SK-N-MC (cell line): Measurements from ENCODE around the gene ASPRV1.
"Not testable (repeated sequence)": the region's sequence is repeated elsewhere in the genome, so short reads cannot be mapped to it uniquely, and the experiment has no call there.

ENCODE experiments used
- DNase-seq: peaks from one replicate; pipeline ENCODE4 v3.0.0-alpha.2; 2011; ENCODE audit warnings: low read depth, low spot score
- H3K27ac ChIP-seq: fragments of 200-600 bp; sonication (generic); 2 replicates; pipeline ENCODE4 v1.5.1; 2016; ENCODE audit warnings: mixed run types
- H3K36me3 ChIP-seq: fragments of 200-600 bp; sonication (generic); 2 replicates; pipeline ENCODE4 v1.6.1; 2017; ENCODE audit warnings: antibody characterized with exemption, low read length, mixed read lengths; ENCODE audit not compliant: insufficient read depth
- H3K4me3 ChIP-seq: fragments of 200-600 bp; sonication (generic); 2 replicates; pipeline ENCODE4 v1.5.1; 2016
- H3K9ac ChIP-seq: fragments of 200-600 bp; sonication (generic); 2 replicates; pipeline ENCODE4 v1.8.0; 2017; ENCODE audit warnings: mixed run types, mixed read lengths; ENCODE audit not compliant: insufficient read length
- H3K9me3 ChIP-seq: fragments of 200-600 bp; sonication (generic); 2 replicates; pipeline ENCODE4 v1.6.1; 2017; ENCODE audit warnings: low read depth, mild to moderate bottlenecking, antibody characterized with exemption, low read length, moderate library complexity, mixed read lengths
- EZH2 ChIP-seq: fragments of 200-600 bp; sonication (generic); IDR thresholded peaks from one replicate; pipeline ENCODE4 v1.6.1; 2017; ENCODE audit warnings: antibody characterized with exemption
- FOXP2 ChIP-seq: optimal IDR thresholded peaks from 2 replicates; pipeline ENCODE3; 2011; ENCODE audit warnings: mild to moderate bottlenecking, moderate library complexity; ENCODE audit not compliant: insufficient read depth; ENCODE audit errors: extremely low read length, control extremely low read depth
- POLR2AphosphoS5 ChIP-seq: IDR thresholded peaks from 2 replicates; pipeline ENCODE4 v1.6.1; 2012; ENCODE audit warnings: mild to moderate bottlenecking, low read depth, low read length, borderline replicate concordance

ASPRV1 gene

DNA sequence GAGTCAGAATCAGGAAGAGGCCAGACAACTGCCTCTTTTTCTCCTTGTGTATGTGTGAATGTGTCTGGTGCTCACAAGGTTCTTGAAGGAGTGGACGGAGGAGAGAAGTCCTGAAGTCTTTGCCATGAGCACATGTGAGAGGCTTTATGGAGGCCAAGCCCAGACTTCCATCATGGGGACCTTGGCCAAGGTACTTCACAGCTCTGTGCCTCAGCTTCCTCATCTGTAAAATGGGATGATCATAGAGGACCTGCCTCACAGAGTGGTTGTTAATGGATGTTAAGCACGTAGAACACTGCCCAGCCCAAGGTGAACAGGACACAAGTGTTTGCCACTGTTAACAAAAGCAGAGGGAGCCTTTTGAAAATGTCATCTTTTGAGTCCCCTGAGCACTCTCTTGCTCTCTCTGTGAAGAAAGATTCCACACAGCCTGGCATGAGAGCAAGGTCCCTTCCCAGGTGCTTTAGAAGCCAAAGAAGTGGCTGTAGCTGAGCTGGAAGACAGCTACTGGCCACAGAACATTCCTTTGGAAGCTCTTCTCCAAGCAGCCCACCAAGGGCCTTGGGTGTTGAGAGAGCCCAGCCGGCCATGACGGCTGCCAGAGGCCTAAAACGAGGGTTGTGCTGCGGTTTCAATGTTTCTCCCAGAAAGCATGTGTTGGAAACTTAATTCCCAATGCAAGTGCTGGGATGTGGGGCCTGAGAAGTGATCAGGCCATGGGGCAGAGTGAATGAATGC is 41.8 kb upstream of the ASPRV1 start:
- Histone ChIP-seq H3K9ac (no peak overlapping the region), H3K27ac (no peak overlapping the region), H3K36me3 (no peaks in the 10 kb centered on the region), H3K4me3 (no peak overlapping the region), H3K9me3 (no peaks in the 10 kb centered on the region)
- no peak for DNase-seq
- TF ChIP-seq POLR2AphosphoS5 (no peak), FOXP2 (no peak), EZH2 (no peak)

GRCh38 chr2:70002241-70002899 is 40.9 kb upstream of the ASPRV1 start:
- no peak overlapping the region for H3K27ac ChIP-seq
- no peaks in the 10 kb centered on the region for H3K9me3 ChIP-seq
- H3K4me3 ChIP-seq = no peak overlapping the region
- no peak for TF ChIP-seq EZH2
- no peak for TF ChIP-seq POLR2AphosphoS5
- TF ChIP-seq FOXP2 = no peak
- no peaks in the 10 kb centered on the region for H3K36me3 ChIP-seq
- H3K9ac ChIP-seq = no peak overlapping the region
- no peak for DNase-seq

DNA sequence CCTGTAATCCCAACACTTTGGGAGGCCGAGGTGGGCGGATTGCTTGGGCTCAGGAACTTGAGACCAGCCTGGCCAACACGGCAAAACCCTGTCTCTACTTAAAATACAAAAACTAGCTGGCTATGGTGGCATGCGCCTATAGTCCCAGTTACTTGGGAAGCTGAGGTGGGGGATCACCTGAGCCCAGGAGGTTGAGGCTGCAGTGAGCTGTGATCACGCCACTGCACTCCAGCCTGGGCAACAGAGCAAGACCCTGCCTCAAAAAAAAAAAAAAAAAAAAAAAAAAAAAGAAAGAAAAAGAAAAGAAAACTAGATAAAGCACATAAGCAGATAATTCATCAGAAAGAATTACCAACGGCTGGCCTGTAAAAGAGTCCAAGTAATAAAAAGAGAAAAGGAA is 39.1 kb upstream of the ASPRV1 start:
- H3K36me3 ChIP-seq, DNase-seq, H3K27ac ChIP-seq, H3K4me3 ChIP-seq, H3K9ac ChIP-seq, H3K9me3 ChIP-seq: not testable (repeated sequence)

- Histone ChIP-seq H3K36me3 (no peaks in the 10 kb centered on the region), H3K9ac (no peak overlapping the region), H3K27ac (no peak overlapping the region), H3K9me3 (no peaks in the 10 kb centered on the region), H3K4me3 (no peak overlapping the region)
- TF ChIP-seq POLR2AphosphoS5 = no peak
- TF ChIP-seq FOXP2 = no peak
- no peak for TF ChIP-seq EZH2
- no peak for DNase-seq
Measured at GRCh38 chr2:69998761-69999160, 37.3 kb upstream of the ASPRV1 start.

- TF ChIP-seq POLR2AphosphoS5 (no peak), EZH2 (no peak), FOXP2 (no peak)
- Histone ChIP-seq H3K9me3 (no peaks in the 10 kb centered on the region), H3K4me3 (no peak overlapping the region), H3K36me3 (no peaks in the 10 kb centered on the region), H3K27ac (no peak overlapping the region), H3K9ac (no peak overlapping the region)
- no peak for DNase-seq
Measured at GRCh38 chr2:69997015-69997830, 35.8 kb upstream of the ASPRV1 start.

GRCh38 chr2:69995511-69995910 is 34.1 kb upstream of the ASPRV1 start:
- Histone ChIP-seq H3K36me3 (no peaks in the 10 kb centered on the region), H3K27ac (no peak overlapping the region), H3K9me3 (no peaks in the 10 kb centered on the region), H3K4me3 (no peak overlapping the region), H3K9ac (no peak overlapping the region)
- no peak for DNase-seq
- no peak for TF ChIP-seq EZH2
- TF ChIP-seq FOXP2 = no peak
- TF ChIP-seq POLR2AphosphoS5 = no peak

GRCh38 chr2:69994166-69994565 is 32.7 kb upstream of the ASPRV1 start:
- no peak for TF ChIP-seq EZH2
- TF ChIP-seq FOXP2 = no peak
- no peak for TF ChIP-seq POLR2AphosphoS5
- no peaks in the 10 kb centered on the region for H3K36me3 ChIP-seq
- no peak overlapping the region for H3K27ac ChIP-seq
- H3K9me3 ChIP-seq = no peaks in the 10 kb centered on the region
- no peak overlapping the region for H3K4me3 ChIP-seq
- DNase-seq = no peak
- H3K9ac ChIP-seq = no peak overlapping the region

DNA sequence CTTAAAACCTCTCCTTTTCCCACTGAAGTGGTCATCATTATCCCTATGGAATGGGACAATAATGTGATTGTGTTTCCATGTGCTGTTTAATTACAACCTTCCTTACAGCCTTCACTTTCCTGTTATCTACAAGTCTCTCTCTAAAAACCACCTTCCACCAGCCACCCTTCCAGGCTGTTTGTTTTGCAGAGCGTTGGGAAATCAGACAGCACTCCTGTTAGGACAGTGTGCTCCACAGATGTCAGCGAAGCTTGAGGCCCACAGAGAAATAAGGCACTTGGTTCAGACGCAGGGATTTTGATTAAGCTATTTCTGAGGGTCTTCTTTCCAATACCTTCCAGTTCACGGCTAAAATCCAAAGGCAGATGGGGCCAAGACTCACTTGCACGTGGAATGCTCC is 32.3 kb upstream of the ASPRV1 start:
- H3K36me3 ChIP-seq = no peaks in the 10 kb centered on the region
- no peak overlapping the region for H3K27ac ChIP-seq
- H3K4me3 ChIP-seq = no peak overlapping the region
- H3K9ac ChIP-seq = no peak overlapping the region
- DNase-seq = no peak
- H3K9me3 ChIP-seq = no peaks in the 10 kb centered on the region
- TF ChIP-seq EZH2 = no peak
- no peak for TF ChIP-seq POLR2AphosphoS5
- no peak for TF ChIP-seq FOXP2
